Stomach smooth muscle (tissue), 2 donors: ENCODE data around the gene CD70.
"Not testable (repeated sequence)": the region's sequence is repeated elsewhere in the genome, so short reads cannot be mapped to it uniquely, and the experiment has no call there.

Experiments used
- H3K27ac ChIP-seq: one replicate; pipeline ENCODE4 v1.7.0; 2013; ENCODE audit warnings: mild to moderate bottlenecking, low read length, inconsistent platforms
- H3K27me3 ChIP-seq, 2 donors: one replicate each; pipeline ENCODE4 v1.7.0; 2013; ENCODE audit warnings: low read length in 2 of 2; ENCODE audit not compliant: insufficient read depth in 2 of 2, control insufficient read depth in 1 of 2
- H3K36me3 ChIP-seq, 2 donors: one replicate each; pipeline ENCODE4 v1.7.0; 2013; ENCODE audit warnings: low read length in 2 of 2; ENCODE audit not compliant: control insufficient read depth in 2 of 2, insufficient read depth in 2 of 2
- H3K4me1 ChIP-seq: one replicate; pipeline ENCODE4 v1.7.0; 2013; ENCODE audit warnings: low read length; ENCODE audit not compliant: control insufficient read depth, insufficient read depth
- H3K4me3 ChIP-seq, 2 donors: one replicate each; pipeline ENCODE4 v1.7.0; 2013; ENCODE audit warnings: low read length in 2 of 2
- H3K9ac ChIP-seq, 2 donors: one replicate each; pipeline ENCODE4 v1.7.0; 2013; ENCODE audit warnings: low read length in 2 of 2, mild to moderate bottlenecking in 1 of 2
- H3K9me3 ChIP-seq, 2 donors: one replicate each; pipeline ENCODE4 v1.7.0; 2013; ENCODE audit warnings: low read length in 2 of 2; ENCODE audit not compliant: control insufficient read depth in 2 of 2
- donor health status: healthy.
- donor health status: Pancreatic carcinoma.

CD70 gene

GRCh38 chr19:6586056-6586455, 4.9 kb downstream of the CD70 start:
- no peak overlapping the region for H3K9ac ChIP-seq
- H3K4me3 ChIP-seq: no peak overlapping the region
- H3K9me3 ChIP-seq: peaks cover 0 to 3% of the 10 kb centered on the region in 2 donors
- H3K4me1 ChIP-seq: peaks cover 8% of the 10 kb centered on the region
- no peak overlapping the region for H3K27ac ChIP-seq
- H3K27me3 ChIP-seq: peaks cover 37 to 44% of the 10 kb centered on the region in 2 donors
- no peaks in the 10 kb centered on the region for H3K36me3 ChIP-seq

- H3K27ac ChIP-seq, H3K9ac ChIP-seq, H3K4me1 ChIP-seq, H3K9me3 ChIP-seq, H3K4me3 ChIP-seq, H3K36me3 ChIP-seq: not testable (repeated sequence)
- peaks cover 15 to 20% of the 10 kb centered on the region in 2 donors for H3K27me3 ChIP-seq
These were observed 8.2 kb downstream of the CD70 start for GRCh38 chr19:6582515-6583484.

- no peak overlapping the region for H3K9ac ChIP-seq
- no peaks in the 10 kb centered on the region for H3K36me3 ChIP-seq
- no peaks in the 10 kb centered on the region for H3K27me3 ChIP-seq
- no peaks in the 10 kb centered on the region for H3K9me3 ChIP-seq
- no peaks in the 10 kb centered on the region for H3K4me1 ChIP-seq
- H3K27ac ChIP-seq: no peak overlapping the region
- H3K4me3 ChIP-seq: no peak overlapping the region
These were observed 10.6 kb downstream of the CD70 start for GRCh38 chr19:6580313-6580712.

- H3K4me1 ChIP-seq: no peaks in the 10 kb centered on the region
- no peak overlapping the region for H3K4me3 ChIP-seq
- no peaks in the 10 kb centered on the region for H3K27me3 ChIP-seq
- H3K9ac ChIP-seq: no peak overlapping the region
- no peaks in the 10 kb centered on the region for H3K9me3 ChIP-seq
- H3K36me3 ChIP-seq: no peaks in the 10 kb centered on the region
- no peak overlapping the region for H3K27ac ChIP-seq
These were observed 11.3 kb downstream of the CD70 start for GRCh38 chr19:6579450-6580178.

GRCh38 chr19:6577476-6578125, 13.3 kb downstream of the CD70 start:
- Histone ChIP-seq H3K27ac (no peak overlapping the region), H3K36me3 (no peaks in the 10 kb centered on the region), H3K9ac (no peak overlapping the region), H3K27me3 (peaks cover 0 to 4% of the 10 kb centered on the region in 2 donors), H3K9me3 (no peaks in the 10 kb centered on the region), H3K4me3 (no peak overlapping the region), H3K4me1 (no peaks in the 10 kb centered on the region)

- Histone ChIP-seq H3K9ac (no peak overlapping the region), H3K36me3 (no peaks in the 10 kb centered on the region), H3K27ac (no peak overlapping the region), H3K4me3 (no peak overlapping the region), H3K9me3 (no peaks in the 10 kb centered on the region), H3K4me1 (no peaks in the 10 kb centered on the region), H3K27me3 (peaks cover 0 to 7% of the 10 kb centered on the region in 2 donors)
These were observed 14.0 kb downstream of the CD70 start for GRCh38 chr19:6576869-6577475.

GRCh38 chr19:6573350-6573749, 17.6 kb downstream of the CD70 start:
- Histone ChIP-seq H3K4me1 (no peaks in the 10 kb centered on the region), H3K9me3 (peaks cover 0 to 3% of the 10 kb centered on the region in 2 donors), H3K27me3 (peaks cover 0 to 7% of the 10 kb centered on the region in 2 donors), H3K9ac (no peak overlapping the region), H3K4me3 (no peak overlapping the region), H3K36me3 (no peaks in the 10 kb centered on the region), H3K27ac (no peak overlapping the region)

- no peak overlapping the region for H3K9ac ChIP-seq
- no peaks in the 10 kb centered on the region for H3K36me3 ChIP-seq
- peaks cover 0 to 3% of the 10 kb centered on the region in 2 donors for H3K9me3 ChIP-seq
- H3K27ac ChIP-seq: no peak overlapping the region
- peaks cover 0 to 7% of the 10 kb centered on the region in 2 donors for H3K27me3 ChIP-seq
- H3K4me3 ChIP-seq: no peak overlapping the region
- no peaks in the 10 kb centered on the region for H3K4me1 ChIP-seq
These were observed 18.7 kb downstream of the CD70 start for GRCh38 chr19:6572217-6572616.

- Histone ChIP-seq H3K27me3 (peaks cover 0 to 7% of the 10 kb centered on the region in 2 donors), H3K36me3 (no peaks in the 10 kb centered on the region), H3K27ac (no peak overlapping the region), H3K4me1 (no peaks in the 10 kb centered on the region), H3K9ac (no peak overlapping the region), H3K4me3 (no peak overlapping the region), H3K9me3 (peaks cover 0 to 3% of the 10 kb centered on the region in 2 donors)
These were observed 19.8 kb downstream of the CD70 start for GRCh38 chr19:6571167-6571566.

GRCh38 chr19:6570764-6571163, 20.2 kb downstream of the CD70 start:
- peaks cover 0 to 3% of the 10 kb centered on the region in 2 donors for H3K9me3 ChIP-seq
- no peak overlapping the region for H3K9ac ChIP-seq
- H3K4me3 ChIP-seq: no peak overlapping the region
- H3K36me3 ChIP-seq: no peaks in the 10 kb centered on the region
- H3K4me1 ChIP-seq: no peaks in the 10 kb centered on the region
- H3K27ac ChIP-seq: no peak overlapping the region
- H3K27me3 ChIP-seq: peaks cover 0 to 7% of the 10 kb centered on the region in 2 donors
